GM10266 (cell line): ENCODE data around the gene SLC19A1.

ENCODE experiments used
- DNase-seq: peaks from one replicate; pipeline ENCODE4 v3.0.0; 2012; ENCODE audit errors: extremely low spot score
- TF ChIP-seq, protein P1 (sequence below): IDR thresholded peaks from 2 replicates; pipeline ENCODE4 v1.5.1; 2012; ENCODE audit warnings: mild to moderate bottlenecking, low read depth; ENCODE audit not compliant: control insufficient read depth, insufficient read depth; ENCODE audit errors: missing control alignments

SLC19A1 gene

DNA sequence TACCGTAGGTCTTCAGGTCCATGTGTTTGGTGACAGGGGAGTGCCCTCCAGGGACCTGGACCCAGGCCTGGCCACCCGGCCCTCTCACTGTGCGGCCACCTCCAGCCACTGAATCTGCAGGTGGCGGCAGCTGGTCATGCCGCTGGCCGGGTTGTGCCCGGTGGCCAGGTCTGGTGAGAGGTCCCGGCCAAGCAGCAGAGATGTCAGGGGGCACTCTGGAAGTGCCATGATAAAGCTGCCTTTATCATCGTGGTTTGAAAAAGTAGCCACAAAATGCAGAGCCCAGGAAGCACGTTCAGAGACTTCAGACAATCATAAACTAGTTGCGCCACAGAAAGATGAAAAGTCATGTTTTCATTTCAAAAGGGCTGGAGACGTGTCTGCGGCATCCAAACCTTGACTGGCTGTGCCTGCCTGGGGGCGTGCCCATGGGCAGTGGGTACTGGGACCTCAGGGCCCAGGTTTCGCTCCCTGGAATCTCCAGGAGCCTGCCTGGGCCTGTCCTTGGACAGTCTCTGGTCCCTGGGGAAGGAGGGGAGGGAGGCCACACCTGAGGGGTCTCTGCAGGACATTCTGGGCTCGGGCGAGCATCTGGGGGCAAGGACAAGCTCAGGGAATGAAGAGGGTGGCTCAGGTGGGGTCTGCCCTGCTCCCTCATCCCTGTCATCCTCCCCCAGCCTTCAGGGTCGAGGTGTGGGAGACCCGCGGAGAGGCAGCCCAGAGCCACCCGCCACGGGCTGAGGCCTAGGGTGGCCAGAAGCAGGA, 92.4 kb downstream of the SLC19A1 start:
- no peak for DNase-seq
- TF ChIP-seq, protein P1, sequence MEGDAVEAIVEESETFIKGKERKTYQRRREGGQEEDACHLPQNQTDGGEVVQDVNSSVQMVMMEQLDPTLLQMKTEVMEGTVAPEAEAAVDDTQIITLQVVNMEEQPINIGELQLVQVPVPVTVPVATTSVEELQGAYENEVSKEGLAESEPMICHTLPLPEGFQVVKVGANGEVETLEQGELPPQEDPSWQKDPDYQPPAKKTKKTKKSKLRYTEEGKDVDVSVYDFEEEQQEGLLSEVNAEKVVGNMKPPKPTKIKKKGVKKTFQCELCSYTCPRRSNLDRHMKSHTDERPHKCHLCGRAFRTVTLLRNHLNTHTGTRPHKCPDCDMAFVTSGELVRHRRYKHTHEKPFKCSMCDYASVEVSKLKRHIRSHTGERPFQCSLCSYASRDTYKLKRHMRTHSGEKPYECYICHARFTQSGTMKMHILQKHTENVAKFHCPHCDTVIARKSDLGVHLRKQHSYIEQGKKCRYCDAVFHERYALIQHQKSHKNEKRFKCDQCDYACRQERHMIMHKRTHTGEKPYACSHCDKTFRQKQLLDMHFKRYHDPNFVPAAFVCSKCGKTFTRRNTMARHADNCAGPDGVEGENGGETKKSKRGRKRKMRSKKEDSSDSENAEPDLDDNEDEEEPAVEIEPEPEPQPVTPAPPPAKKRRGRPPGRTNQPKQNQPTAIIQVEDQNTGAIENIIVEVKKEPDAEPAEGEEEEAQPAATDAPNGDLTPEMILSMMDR, result no peak

DNA sequence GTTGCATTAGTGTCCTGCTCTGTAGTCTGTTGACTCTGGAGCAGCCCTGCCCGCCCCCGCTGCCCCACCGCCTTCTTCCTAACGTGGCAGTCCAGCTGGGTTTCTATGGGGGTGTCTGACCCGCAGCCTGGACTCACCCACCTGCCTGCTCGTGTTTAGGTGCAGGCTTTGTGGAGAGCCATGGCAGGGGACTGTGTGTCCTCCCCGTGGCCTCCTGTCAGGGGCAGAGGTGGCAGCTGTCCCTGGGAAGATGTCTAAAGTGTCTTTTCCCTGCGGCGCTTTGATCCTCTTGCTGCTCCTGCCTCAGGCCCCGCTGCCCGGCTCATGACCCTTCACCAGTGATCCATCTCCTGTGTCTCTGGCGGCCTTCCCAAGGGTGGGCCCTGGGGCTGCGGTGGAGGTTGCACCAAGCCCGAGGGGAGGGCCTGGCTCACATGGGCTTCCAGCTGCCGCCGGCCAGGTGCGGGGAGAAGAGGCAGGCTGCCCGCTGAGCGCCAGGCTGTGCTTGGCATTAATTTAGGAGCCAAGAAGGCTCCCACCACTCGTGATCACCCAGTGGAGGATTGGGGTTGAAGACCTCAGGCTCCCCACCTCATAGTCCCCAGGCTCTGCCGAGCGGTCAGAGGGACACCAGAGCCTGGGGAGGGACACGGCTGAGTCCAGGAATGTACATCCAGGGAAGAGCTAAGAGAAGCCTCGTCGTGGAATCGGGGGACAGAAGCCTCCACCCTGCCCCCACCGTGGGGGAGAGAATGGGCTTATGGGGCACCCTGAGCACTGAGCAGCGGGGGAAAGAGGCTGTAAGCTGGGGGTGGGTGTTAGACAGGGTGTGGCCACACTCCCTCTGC, 93.2 kb downstream of the SLC19A1 start:
- DNase-seq, result no peak
- TF ChIP-seq, protein P1, result no peak

DNA sequence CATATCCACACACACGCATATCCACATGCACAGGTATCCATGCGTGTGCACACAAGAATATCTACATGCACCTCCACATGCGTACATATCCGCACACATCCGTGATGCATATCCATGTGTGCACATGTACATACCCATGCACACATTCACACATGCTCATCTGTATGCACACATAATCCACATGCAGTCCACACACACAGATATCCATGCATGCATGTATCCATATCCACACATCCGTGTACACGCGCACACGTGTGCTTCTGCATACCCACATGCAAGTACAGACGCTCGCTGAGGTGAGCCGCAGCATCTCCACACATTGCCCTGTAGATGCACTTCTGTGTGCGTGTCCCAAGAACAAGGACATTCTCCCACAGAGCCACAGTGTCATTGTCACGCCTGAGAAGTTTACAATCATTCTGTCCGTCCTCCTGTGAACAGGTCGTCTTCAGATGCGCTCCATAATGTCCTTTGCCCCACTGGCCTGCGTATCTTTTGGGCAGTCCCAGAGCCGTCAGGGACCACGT, 93.9 kb downstream of the SLC19A1 start:
- TF ChIP-seq, protein P1, result no peak
- DNase-seq, result no peak
